ENCODE data around the gene RHBDF1.
A peak's percentile ranks its signal among the peaks of the same experiment; 100 is the strongest.
"Not testable (repeated sequence)": the region's sequence is repeated elsewhere in the genome, so short reads cannot be mapped to it uniquely, and the experiment has no call there.

The RHBDF1 gene

DNA sequence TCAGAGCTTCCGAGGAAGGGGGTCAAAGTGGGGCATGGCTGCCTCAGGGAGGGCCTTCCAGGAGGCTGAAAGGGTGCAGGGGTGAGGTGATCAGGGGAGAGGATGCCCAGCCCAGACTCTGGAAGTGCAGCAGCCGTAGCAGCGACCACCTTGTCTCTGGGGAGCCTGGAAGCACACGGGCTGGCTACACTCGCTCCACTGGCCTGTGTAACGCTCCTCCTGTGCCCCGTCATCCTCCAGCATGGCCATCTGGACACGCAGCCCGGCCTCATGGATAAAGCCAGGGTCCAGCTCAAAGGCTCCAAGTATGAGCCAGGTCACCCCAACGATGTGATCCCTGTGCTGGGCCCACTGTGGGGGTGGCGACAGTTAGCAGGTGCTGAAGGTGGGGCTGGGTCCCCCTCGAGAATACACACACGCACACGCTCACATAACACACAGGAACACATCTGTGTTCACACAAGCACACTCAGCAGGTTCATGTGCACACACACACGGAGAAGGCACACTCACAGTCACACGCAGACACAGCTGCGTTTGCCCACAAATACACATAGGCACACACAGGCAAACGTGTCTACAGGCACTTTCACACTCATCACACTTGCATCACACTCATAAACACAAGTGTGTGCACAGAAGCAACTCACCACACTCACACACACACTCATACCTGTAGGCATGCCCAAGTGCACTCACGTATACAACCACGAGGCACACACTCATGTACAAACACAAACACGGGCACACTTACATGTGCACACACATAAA lies 38.4 kb downstream of the RHBDF1 start:
- DNase-seq: peak; percentile 34

- DNase-seq: peak; percentile 12
These were observed 39.1 kb downstream of the RHBDF1 start for GRCh38 chr16:33154-33876.

- not testable (repeated sequence) for DNase-seq
These were observed 41.8 kb downstream of the RHBDF1 start for GRCh38 chr16:30627-31026.

GRCh38 chr16:25926-26348 lies 46.5 kb downstream of the RHBDF1 start:
- DNase-seq: not testable (repeated sequence)

- not testable (repeated sequence) for DNase-seq
These were observed 48.3 kb downstream of the RHBDF1 start for GRCh38 chr16:24151-24550.

GRCh38 chr16:20886-21285 lies 51.5 kb downstream of the RHBDF1 start:
- DNase-seq: not testable (repeated sequence)

GRCh38 chr16:17062-17765 lies 55.2 kb downstream of the RHBDF1 start:
- DNase-seq: not testable (repeated sequence)

- DNase-seq: not testable (repeated sequence)
These were observed 61.7 kb downstream of the RHBDF1 start for GRCh38 chr16:10772-11171.

GRCh38 chr16:9903-10665 lies 62.3 kb downstream of the RHBDF1 start:
- no peak for DNase-seq

All from retina (tissue), 1 donor.